ENCODE results near the gene WHRN.
A peak's percentile ranks its signal among the peaks of the same experiment; 100 is the strongest.

The WHRN gene

DNA sequence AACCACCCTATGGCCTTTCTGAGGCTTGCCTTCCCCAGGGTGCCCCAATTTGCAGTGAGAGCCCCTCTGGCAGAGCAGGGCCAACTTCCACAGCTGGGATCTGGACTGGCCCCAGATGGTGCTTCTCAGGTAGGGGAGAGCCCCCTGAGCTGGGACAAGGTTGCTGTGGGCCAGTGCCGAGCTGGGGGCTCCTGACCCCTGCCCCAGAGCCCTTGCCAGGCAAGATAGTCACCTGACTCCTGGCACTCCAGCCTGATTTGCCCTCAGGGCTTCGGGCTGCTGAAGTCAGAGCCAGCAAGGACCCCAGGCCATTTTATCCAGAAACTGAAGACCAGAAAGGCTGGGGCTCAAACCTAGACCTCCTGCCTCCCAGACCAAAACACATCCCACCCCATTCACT lies 84.1 kb downstream of the WHRN start:
- no peak for DNase-seq (ENCODE audit: low spot score)

DNA sequence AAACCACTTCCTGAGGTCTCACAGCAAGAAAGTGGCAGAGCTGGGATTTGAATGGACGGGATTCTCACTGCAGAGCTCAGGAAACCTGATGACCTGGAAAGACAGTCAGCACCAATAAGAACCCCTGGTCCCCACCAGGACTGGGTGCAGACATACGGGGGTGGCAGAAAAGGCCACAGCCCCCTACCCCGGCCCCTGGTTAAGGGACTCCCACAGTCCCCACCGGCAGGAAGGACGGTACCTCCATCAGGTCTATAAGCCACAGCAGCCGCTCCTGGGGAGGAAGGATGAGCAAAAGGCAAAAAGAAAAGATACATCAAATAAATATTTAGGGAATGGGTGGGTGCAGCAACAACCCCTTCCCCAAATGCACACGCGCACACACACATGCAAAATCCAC lies 85.5 kb downstream of the WHRN start:
- DNase-seq (ENCODE audit: low spot score), result no peak

DNA sequence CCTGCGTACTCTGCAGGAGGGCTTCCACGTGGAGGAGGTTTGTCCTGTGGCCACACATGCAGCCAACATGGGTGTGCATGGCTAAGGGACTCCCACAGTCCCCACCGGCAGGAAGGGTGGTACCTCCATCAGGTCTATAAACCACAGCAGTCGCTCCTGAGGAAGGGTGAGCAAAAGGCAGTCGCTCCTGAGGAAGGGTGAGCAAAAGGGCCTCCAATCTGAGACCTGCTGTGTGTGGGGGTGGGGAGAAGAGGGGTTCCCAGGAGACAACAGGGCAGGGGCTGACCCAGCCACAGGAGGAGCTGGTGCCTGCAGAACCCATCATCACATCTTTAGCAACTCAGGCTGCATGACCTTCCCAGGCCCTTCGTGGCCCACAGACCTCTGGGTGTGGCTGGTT lies 87.2 kb downstream of the WHRN start:
- no peak for DNase-seq (ENCODE audit: low spot score)

DNA sequence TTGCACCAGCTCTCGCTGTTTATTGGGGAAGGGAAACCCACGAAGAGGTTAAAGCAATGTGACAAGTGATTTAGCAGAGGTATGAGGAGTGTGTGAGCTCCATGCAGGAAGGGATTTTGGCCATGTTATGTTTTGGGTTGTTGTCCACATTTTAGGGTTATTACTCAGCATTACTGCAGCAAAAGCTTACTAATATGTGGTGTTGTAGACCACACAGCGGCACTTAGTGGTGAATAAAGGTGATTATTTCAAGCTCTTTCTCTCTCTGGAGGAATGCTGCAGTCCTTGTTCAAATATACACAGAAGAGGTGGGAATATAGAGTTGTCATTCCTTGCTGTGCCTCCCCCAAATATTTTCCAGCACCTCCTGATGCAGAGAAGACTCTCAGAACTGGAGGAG lies 87.8 kb downstream of the WHRN start:
- DNase-seq (ENCODE audit: low spot score), result peak; percentile 77

DNA sequence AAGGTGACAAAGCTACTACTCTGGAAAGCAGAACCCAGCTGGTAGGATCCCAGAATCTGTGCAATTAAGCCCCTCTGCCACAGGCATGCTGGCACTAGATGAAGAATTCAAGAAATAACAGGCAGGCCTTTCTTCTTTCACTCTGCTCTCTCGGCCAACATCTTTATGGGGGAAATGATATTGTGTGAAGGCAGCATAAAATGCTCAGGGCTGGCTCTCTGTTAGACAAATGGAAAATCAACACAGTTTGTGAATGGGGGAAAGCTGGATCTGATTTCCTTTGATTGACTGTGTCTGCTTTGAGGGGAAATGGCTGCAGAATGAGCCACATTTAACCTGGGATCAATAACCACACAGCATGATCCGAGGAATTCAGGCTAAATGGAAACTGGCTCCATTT lies 88.4 kb downstream of the WHRN start:
- no peak for DNase-seq (ENCODE audit: low spot score)

DNA sequence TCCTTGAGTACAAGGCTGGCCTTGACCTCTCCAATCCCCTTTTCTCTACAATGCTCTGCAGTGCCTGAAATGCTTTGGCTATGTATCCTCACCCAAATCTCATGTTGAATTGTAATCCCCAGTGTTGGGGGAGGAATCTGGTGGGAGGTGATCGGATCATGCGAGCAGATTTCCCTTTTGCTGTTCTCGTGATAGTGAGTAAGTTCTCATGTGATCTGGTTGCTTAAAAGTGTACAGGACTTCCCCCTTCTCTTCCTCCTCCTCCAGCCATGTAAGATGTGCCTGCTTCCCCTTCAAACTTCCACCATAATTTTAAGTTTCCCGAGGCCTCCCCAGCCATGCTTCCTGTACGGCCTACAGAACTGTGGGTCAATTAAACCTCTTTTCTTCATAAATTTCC lies 89.0 kb downstream of the WHRN start:
- DNase-seq (ENCODE audit: low spot score), result no peak

DNA sequence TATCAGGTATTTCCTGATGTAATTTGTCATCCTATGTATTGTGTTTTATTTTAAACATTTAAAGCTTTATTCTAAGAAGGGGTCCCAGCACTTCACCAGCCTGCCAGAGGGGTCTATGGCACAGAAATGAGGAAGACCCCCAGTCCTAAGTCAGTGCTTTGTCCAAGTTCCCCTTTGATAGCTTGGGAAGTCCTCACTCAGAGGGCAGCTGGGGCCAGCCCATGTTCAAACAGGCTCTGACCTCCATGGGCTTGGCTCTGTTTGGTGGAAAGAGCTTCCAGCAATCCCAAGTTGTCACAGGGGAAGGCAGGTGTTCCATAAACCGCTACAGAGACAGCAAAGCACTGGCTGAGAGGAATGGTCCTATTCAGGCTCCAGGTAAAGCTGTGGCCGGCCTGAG lies 90.9 kb downstream of the WHRN start:
- DNase-seq (ENCODE audit: low spot score), result no peak

DNA sequence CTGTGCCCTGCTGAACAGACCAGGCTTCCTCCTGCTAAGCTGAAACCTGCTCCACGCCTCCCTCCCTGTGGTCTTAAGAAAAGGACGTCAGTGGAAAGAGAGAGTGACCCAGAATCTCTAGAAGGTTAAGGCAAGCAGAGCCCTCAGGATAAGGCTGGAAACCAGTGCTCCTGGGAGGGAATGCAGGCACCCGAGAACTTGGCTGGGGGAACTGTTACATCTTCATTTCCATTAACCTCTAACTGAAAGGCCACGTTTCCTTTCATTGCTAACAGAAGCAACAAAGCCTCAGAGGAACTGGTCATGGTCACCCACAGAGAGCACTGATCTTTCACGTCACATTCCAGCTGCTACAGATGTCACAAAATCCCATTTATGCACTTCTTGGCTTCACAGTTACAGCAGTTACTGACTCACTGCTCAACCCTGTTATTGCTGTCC lies 91.4 kb downstream of the WHRN start:
- peak; percentile 63 for DNase-seq (ENCODE audit: low spot score)

DNA sequence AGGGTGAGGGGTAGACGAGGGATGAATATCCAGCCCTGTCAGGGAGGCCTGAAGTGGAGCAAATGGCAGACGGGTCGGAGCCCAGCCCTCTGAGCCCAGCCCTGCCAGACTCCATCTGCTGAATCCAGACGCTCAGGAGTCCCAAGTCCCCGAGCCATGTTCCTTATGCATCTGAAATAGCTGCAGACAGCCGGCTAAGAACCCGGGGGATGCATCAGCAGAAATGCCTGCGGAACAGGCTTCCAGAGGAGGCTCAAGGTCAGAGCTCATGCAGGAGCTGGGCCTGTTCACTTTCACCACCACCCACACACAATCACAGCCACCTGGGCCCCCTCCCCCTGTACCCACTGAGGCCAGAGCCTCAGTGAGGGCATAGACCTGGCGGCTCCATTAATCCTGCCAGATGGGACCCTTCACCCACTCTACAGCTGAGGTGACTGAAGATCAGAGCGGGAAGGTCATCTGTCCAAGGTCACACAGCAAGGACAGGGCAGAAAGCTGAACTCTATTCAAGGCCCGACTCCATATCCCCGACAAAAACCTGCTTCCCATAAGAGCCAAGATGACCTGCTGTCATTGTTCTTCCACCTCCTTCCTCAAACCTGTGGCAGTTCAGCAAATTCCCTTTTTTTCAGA lies 93.1 kb downstream of the WHRN start:
- DNase-seq (ENCODE audit: low spot score), result no peak

DNA sequence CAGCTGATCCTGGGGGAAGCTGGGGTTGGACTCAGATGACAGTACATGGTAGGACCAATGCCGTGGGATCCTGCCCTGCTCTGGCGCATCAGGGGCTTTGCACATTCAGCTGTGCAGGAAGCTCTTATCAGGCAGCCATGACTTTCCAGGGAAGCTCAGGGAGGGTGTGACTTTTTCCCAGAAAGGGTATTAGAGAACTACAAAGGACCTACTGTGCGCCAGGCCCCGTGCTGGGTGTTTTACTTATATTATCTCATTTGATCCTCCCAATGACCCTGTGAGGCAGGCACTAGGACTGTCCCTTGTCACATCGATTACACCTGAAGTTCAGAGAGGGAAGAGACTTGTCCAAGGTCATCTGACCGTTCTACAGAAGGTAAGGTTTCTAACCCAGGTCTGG lies 93.8 kb downstream of the WHRN start:
- no peak for DNase-seq (ENCODE audit: low spot score)

DNA sequence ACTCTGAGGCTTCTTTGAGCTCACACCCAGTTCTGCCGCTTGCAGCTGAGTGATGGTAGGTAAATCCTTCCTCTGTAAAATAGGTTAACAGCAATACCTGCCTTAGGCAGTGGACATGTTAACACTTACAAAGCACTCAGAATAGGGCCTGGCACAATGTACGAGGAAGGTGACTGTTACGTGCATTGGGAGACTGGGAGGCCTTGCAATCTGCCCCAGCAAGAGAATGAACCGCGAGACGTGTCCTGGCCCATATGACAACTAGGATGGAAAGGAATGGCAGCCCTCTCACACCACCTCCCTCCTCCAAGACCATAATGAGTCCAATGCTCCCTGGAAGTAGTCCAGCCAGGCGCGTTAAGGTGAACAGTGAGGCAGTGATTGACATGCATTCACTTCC lies 94.4 kb downstream of the WHRN start:
- DNase-seq (ENCODE audit: low spot score), result no peak

DNA sequence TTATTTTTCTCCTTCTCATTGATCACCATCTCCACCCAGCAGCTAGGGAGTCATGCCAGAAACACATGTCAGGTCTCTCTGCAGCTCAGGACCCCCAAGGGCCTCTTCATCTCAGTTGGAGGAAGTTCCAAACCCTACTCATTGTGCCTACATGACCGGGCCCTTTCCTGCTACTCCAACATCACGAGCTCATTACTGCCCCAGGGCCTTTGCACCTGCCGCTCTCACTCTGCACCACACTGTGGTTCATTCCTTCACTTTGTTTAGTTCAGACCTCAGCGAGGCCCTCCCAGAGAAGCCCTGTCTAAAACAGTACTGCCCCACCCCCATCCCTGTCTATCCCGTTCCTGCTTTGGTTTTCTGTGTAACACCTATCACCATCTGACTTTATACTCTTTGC lies 95.4 kb downstream of the WHRN start:
- no peak for DNase-seq (ENCODE audit: low spot score)

DNA sequence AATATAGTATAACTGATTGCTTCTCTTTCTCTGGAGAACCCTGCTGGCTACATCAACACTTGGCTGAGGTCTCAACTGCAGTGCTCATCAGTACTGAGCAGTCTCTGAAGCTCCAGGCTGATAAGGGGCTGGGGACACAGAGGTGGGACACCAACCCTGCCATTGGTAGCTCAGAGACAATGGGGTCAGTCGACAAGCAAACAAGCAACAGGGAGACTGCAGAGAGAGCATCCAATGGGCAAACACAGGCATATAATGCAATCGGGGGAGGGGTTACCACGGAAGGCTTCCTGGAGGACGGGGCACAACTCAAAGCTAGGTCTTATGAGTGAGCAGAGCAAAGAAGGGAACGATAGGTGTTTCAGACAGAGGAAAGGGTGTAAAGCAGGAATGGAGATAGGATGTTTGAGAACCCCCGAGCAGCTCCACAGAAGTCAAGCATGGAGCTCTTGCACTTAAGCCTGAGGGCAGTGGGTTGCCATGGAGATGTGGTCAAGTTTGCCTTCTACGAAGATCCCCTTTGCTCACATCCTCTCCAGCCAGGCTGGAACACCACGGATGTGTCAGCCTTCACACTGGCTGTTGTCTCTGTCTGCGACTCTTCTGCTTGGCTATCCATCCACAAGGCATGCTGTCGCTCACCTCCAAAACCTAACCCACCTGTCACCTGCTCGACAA lies 96.0 kb downstream of the WHRN start:
- DNase-seq (ENCODE audit: low spot score), result peak; percentile 38

DNA sequence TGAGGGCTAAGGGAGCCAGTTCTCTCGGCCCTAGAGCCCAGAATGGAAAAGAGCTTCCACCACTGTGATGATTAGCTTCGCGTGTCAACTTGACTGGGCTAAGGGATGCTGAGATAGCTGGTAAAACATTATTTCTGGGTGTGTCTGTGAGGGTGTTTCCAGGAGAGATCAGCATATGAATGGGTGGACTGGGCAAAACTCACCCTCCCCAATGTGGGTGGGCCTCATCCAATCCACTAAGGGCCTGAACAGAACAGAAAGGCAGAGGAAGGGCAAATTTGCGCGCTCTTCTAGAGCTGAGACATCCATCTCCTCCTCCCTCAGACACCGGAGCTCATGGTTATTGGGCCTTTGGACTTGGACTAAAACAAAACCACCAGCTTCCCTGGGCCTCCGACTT lies 96.6 kb downstream of the WHRN start:
- no peak for DNase-seq (ENCODE audit: low spot score)

DNA sequence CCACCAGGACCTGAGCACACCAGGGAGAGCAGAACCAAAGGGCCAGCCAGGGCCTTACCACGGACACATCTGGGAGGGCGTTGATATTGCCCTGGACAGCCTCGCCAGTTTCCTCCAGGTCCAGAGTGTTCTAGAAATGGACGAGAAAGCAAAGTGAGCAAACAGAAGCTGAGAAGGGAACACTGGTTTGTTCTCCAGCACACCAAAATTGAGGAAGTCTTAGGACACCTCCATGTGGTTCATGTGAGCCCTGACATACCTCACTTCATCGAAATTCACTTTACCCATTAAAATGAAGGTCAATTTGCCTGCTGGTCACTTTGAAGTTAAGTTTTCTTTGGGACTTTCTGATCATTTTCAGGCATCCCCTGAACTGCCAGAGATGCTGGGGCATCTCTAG lies 97.4 kb downstream of the WHRN start:
- no peak for DNase-seq (ENCODE audit: low spot score)

DNA sequence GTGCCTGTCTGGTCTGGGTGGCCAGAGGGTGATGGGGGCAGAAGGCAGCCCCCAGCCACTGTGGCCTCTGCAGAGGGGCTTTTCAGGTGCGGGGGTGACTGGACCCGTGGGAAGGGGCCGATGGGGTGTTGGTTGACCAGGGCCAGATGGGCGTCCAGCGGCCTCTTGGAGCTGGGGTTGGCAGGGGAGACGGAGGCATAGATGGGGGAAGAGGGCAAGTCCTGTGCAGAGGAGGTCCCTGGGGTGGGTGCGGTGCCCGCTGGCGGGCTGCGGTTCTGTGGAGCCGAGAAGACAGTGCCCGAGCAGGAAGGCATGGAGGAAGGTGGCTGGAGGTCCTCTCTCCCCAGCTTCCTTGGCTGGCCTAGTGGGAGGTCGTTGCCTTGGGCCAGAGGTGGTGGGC lies 98.8 kb downstream of the WHRN start:
- no peak for DNase-seq (ENCODE audit: low spot score)

DNA sequence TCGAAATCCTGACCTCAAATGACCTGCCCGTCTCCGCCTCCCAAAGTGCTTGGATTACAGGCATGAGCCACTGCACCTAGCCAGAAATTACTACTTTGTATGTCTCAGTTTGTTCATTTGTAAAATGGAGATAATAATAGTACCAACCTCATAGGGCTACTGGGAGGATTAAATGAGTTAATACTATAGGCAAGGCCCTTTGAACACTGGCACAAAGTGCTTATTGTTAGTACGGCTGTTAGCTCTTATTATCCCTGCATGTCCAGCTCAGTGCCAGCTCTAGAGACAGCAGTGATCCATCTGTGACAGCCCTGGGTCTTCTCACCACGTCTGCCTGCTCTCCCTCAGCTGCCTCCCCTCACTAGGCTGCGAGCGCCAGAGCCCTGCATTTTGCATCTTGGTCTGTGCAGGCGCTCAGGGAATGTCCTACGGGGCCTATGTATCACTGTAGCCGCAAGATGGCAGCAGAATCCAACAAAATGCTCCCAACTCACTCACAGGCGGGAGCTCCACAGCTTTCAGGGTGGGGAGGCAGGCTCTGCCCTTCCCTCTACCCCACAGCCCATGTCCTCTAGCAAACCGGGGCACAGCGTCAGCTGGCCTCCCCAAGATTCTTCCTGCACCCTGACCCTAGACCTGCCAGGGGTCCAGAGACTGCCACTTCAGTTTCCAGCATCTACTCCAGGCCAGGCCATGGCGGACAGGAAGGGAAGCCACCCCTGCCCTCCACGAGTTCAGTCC lies 99.8 kb downstream of the WHRN start:
- DNase-seq (ENCODE audit: low spot score), result peak; percentile 92

DNA sequence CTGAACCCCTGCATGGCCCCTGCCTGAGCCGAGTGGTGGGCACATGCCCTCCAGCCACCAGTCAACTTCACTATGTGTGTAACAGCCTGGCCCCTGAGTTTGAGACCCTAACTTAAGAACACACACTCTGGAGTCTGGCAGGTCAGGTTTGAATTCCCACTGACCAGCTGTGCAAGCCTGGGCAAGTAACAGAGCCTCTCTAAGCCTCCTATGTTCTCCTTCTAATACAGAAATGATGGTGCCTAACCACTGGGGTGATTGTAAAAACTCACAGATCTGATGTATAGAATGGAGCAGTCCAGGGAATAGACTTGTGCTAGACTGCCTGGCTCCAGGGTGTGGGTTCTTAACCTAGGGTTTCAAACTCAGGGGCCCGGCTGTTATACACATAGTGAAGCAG lies 100.7 kb downstream of the WHRN start:
- no peak for DNase-seq (ENCODE audit: low spot score)

DNA sequence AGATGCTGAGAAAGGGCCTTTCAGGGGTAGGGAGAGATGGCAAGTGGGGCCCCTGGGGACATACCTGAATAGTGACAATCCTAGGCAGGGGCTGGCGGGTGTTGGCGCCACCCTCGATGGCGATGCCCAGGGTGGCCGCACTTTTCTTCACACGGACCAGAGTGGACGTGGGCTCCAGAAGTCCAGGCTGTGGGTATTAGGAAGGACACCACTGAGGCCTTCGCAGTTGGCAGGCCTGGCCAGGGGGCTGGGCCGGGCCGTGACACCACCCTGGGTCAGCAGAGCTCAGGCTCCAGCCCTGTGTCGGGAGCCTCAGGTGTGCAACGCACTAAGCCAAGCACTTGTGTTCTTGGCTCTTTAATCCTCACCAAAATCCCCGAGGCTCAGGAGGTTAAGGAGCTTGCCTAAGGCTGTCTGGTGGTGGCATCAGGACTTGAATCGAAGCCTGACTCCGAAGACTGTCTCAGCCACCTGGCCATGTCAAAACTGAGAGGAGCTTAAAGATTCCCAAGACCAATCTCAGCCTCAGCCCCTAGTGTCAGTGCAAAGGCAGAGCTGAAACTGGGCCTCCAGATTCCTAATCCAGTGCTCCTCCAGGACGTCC lies 102.0 kb downstream of the WHRN start:
- DNase-seq (ENCODE audit: low spot score), result no peak

DNA sequence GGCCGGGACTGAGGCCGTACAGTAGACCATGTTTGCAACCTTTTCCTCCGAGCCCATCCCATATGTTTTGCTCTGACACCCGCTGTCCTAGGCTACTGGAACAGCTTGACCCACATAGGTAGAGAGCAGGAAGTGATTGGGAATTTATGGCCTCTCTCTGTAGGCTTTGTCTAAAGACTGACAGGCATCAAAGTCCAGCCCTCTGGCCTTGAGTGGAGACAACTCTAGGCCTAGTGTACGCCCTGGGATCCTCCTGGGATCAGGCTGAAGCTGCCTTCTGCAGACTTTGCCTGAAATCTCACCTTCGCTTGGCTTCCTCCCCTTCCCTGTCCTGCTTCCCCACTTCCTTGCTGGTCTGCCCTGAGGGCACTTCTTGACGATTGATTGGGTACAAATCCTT lies 103.9 kb downstream of the WHRN start:
- no peak for DNase-seq (ENCODE audit: low spot score)

DNA sequence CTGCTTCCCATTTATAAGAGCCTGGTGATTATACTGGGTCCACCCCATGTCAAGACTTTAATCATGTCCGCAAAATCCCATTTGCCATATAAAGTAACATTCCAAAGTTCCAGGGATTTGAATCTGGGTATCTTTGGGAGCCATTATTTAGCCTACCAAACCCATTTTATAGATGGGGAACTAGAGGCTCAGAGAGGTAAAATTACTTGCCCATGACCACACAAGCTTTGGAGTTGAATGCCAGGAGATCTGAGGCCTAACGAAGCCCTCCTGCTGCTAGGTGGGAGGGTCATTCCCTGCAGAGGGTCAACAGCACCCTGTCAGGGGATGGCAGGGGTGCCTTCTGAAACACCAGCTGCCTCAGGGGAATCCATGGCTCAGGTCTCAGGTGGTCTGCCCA lies 104.5 kb downstream of the WHRN start:
- no peak for DNase-seq (ENCODE audit: low spot score)

DNA sequence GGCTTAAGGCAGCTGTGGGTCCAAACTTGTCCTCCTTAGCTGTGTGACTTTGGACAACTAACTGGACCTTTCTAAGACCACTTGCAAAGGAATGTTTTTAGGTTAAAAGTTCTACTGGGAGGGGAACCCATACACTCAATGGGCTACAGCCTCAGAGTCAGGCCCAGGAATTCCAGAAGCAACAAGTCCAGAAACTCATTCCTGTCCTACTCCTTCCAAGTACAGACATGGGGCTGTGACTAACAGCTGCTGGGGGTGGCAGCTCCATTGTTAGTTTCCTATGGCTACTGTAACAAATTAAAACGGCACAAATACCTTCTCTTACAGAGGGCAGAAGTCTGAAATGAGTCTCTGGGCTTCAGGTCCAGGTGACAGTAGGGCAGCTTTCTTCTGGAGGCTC lies 105.1 kb downstream of the WHRN start:
- DNase-seq (ENCODE audit: low spot score), result no peak

DNA sequence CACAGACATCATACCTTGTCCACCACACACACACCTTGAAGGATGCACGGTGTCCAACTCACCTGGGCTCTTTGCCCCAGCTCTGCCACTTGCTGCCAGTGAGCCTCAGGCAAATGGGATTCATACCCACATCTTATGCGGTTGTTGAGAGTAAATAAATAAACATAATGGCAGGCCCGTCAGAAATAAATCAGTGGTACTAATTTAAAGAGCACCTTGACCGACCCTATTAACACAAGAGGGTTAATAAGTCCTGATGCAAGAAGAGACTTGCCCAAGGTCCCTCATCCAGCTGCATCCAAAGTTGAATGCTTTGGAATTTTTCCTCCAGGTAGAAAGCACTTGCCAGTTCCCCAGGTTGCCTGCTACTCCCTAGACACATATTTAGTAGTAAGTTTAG lies 105.9 kb downstream of the WHRN start:
- no peak for DNase-seq (ENCODE audit: low spot score)
